Neural progenitor cell (in vitro differentiated cells): ENCODE results near the gene DDAH1. TPM values are rescaled to one million over a fixed set of nuclear protein-coding genes. Genes with fewer than 3 reads are reported as not detected.

Experiments
- DNase-seq: peaks from one replicate; pipeline ENCODE4 v3.0.0-alpha.2; 2016; ENCODE audit warnings: low spot score
- H2AFZ ChIP-seq: fragments of 200-600 bp; sonication (generic); replicated peaks from 2 replicates; pipeline ENCODE4 v1.6.1; 2016; ENCODE audit warnings: antibody characterized with exemption
- H3F3A ChIP-seq: fragments of 200-600 bp; sonication (generic); 2 replicates; pipeline ENCODE4 v1.6.1; 2016; ENCODE audit warnings: antibody characterized with exemption, low read depth
- H3K27ac ChIP-seq: fragments of 200-600 bp; sonication (generic); 2 replicates; pipeline ENCODE4 v1.5.1; 2016; ENCODE audit warnings: mild to moderate bottlenecking
- H3K27me3 ChIP-seq: fragments of 200-600 bp; sonication (generic); 2 replicates; pipeline ENCODE4 v1.6.1; 2016; ENCODE audit warnings: mild to moderate bottlenecking, moderate library complexity
- H3K36me3 ChIP-seq: fragments of 200-600 bp; sonication (generic); 2 replicates; pipeline ENCODE4 v1.5.1; 2016
- H3K4me1 ChIP-seq: fragments of 200-600 bp; sonication (generic); 2 replicates; pipeline ENCODE4 v1.6.1; 2016; ENCODE audit warnings: mixed run types
- H3K4me2 ChIP-seq: fragments of 200-600 bp; sonication (generic); 2 replicates; pipeline ENCODE4 v1.6.1; 2016
- H3K4me3 ChIP-seq: fragments of 200-600 bp; sonication (generic); 2 replicates; pipeline ENCODE4 v1.5.1; 2016
- H3K79me2 ChIP-seq: fragments of 200-600 bp; sonication (generic); 2 replicates; pipeline ENCODE4 v1.6.1; 2016; ENCODE audit warnings: low read depth
- H3K9ac ChIP-seq: fragments of 200-600 bp; sonication (generic); 2 replicates; pipeline ENCODE4 v1.6.1; 2016
- H3K9me3 ChIP-seq: fragments of 200-600 bp; sonication (generic); 2 replicates; pipeline ENCODE4 v1.5.1; 2016; ENCODE audit warnings: low read depth
- H4K20me1 ChIP-seq: fragments of 200-600 bp; sonication (generic); 2 replicates; pipeline ENCODE4 v1.6.1; 2016; ENCODE audit warnings: low read depth
- H3K27ac Mint-ChIP-seq: 3 replicates; pipeline ENCODE4 v1.8.0; 2021; ENCODE audit warnings: mixed read lengths
- H3K27me3 Mint-ChIP-seq: 2 replicates; pipeline ENCODE4 v1.8.0; 2022; ENCODE audit warnings: low read depth, mild to moderate bottlenecking, inconsistent platforms, moderate library complexity, mixed read lengths; ENCODE audit not compliant: insufficient read depth
- H3K36me3 Mint-ChIP-seq: 3 replicates; pipeline ENCODE4 v1.8.0; 2021; ENCODE audit warnings: mixed read lengths
- H3K4me1 Mint-ChIP-seq: 3 replicates; pipeline ENCODE4 v1.8.0; 2021; ENCODE audit warnings: mixed read lengths
- H3K4me3 Mint-ChIP-seq: 3 replicates; pipeline ENCODE4 v1.8.0; 2021; ENCODE audit warnings: mild to moderate bottlenecking, moderate library complexity, mixed read lengths
- H3K9me3 Mint-ChIP-seq: 3 replicates; pipeline ENCODE4 v1.8.0; 2020; ENCODE audit warnings: mixed read lengths
- EZH2 ChIP-seq: fragments of 200-600 bp; sonication (generic); IDR thresholded peaks from 2 replicates; pipeline ENCODE4 v1.6.1; 2017; ENCODE audit warnings: antibody characterized with exemption, mild to moderate bottlenecking, moderate library complexity
- EZH2phosphoT487 ChIP-seq: fragments of 200-600 bp; sonication (generic); IDR thresholded peaks from 2 replicates; pipeline ENCODE4 v1.6.1; 2017; ENCODE audit warnings: antibody characterized with exemption
- total RNA-seq: library from RNA; depleted of rRNA; stranded (reverse); fragments of >200 nt; gene quantifications from 2 replicates; pipeline ENCODE4 v1.2.3, GENCODE V29; 2015; ENCODE audit warnings: low replicate concordance
- TF ChIP-seq, protein P1 (sequence below): fragments of 200-600 bp; sonication (generic); IDR thresholded peaks from 2 replicates; pipeline ENCODE4 v1.5.1; 2017; ENCODE audit warnings: antibody characterized with exemption, mild to moderate bottlenecking

Gene DDAH1
- total RNA-seq, 1 donor from 2014 or later: 23.1 TPM

DNA sequence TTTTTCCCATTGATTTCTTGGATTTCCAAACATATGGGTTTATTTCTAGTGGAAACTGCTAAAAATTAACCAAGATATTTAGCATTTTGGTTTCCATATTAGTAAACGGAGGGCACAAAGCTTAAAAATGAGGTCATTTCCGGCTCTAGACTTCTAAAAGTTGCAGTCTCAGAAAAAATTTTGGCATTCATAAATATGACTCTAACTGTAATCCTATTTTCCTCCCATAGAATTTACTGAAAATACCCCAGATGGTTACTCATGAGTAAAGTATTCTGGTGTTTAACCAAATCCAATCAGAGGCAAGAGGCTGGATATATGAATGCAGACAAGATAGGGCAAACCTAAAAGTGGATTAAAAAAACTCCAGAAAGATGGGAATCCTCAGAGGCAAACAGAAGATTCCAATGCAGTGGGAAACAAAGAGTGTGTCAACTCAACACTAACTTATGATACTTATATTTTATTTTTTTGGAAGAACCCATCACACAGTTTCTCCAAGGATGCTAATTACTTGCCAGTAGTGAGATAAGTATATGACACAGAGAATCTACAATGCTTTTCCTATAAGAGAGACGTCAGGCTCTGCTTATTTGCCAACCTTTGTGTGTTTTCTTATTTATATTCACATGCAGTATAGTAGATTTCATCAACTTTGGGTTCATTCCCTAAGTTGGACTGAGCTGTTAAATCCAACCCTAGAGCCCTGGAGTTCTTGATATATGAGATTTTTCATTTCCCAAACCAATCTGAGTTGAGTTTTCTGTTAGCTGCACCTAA, 98.4 kb downstream of the DDAH1 start:
- H3K27ac Mint-ChIP-seq: no peak overlapping the region
- no peaks in the 10 kb centered on the region for H3F3A ChIP-seq
- no peaks in the 10 kb centered on the region for H3K9me3 Mint-ChIP-seq
- H3K4me2 ChIP-seq: no peak overlapping the region
- H3K27me3 ChIP-seq: no peaks in the 10 kb centered on the region
- H3K27me3 Mint-ChIP-seq: peaks cover 2% of the 10 kb centered on the region
- no peak overlapping the region for H3K4me3 Mint-ChIP-seq
- H2AFZ ChIP-seq: no peak overlapping the region
- peaks cover 2% of the 10 kb centered on the region for H3K36me3 Mint-ChIP-seq
- DNase-seq: no peak
- no peaks in the 10 kb centered on the region for H3K4me1 ChIP-seq
- no peaks in the 10 kb centered on the region for H3K4me1 Mint-ChIP-seq
- H3K79me2 ChIP-seq: no peaks in the 10 kb centered on the region
- no peak overlapping the region for H3K27ac ChIP-seq
- no peaks in the 10 kb centered on the region for H4K20me1 ChIP-seq
- H3K36me3 ChIP-seq: no peaks in the 10 kb centered on the region
- H3K4me3 ChIP-seq: no peak overlapping the region
- H3K9me3 ChIP-seq: no peaks in the 10 kb centered on the region
- no peak overlapping the region for H3K9ac ChIP-seq
- no peak for TF ChIP-seq EZH2
- no peak for TF ChIP-seq EZH2phosphoT487
- TF ChIP-seq, protein P1, sequence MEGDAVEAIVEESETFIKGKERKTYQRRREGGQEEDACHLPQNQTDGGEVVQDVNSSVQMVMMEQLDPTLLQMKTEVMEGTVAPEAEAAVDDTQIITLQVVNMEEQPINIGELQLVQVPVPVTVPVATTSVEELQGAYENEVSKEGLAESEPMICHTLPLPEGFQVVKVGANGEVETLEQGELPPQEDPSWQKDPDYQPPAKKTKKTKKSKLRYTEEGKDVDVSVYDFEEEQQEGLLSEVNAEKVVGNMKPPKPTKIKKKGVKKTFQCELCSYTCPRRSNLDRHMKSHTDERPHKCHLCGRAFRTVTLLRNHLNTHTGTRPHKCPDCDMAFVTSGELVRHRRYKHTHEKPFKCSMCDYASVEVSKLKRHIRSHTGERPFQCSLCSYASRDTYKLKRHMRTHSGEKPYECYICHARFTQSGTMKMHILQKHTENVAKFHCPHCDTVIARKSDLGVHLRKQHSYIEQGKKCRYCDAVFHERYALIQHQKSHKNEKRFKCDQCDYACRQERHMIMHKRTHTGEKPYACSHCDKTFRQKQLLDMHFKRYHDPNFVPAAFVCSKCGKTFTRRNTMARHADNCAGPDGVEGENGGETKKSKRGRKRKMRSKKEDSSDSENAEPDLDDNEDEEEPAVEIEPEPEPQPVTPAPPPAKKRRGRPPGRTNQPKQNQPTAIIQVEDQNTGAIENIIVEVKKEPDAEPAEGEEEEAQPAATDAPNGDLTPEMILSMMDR: no peak

DNA sequence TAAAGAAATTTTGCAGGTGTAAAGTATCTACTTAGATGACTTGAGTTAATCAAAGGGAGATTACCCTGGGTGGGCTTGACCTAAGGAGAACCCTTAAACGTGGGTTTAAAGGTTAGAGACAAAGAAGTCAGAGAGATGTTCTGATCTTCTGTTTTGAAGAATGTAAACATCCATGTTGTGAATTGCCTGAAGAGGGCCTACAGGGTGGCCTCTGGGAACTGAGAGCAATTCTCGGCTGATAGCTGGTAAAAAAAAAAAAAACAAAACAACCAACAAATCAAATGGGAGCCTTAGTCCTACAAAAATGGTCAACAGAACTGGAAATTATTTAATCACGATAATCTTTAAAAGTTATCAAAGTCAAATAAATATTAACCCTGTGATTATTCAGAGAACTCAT, 99.1 kb downstream of the DDAH1 start:
- H3K27ac Mint-ChIP-seq: no peak overlapping the region
- Histone ChIP-seq H3K79me2 (no peaks in the 10 kb centered on the region), H3K4me3 (no peak overlapping the region), H2AFZ (no peak overlapping the region), H3K27me3 (no peaks in the 10 kb centered on the region), H3K36me3 (no peaks in the 10 kb centered on the region), H3K27ac (no peak overlapping the region), H3K9ac (no peak overlapping the region), H3K9me3 (no peaks in the 10 kb centered on the region), H3K4me1 (no peaks in the 10 kb centered on the region), H4K20me1 (no peaks in the 10 kb centered on the region), H3F3A (no peaks in the 10 kb centered on the region), H3K4me2 (no peak overlapping the region)
- TF ChIP-seq EZH2phosphoT487 (no peak), EZH2 (no peak)
- TF ChIP-seq, protein P1: no peak
- peaks cover 2% of the 10 kb centered on the region for H3K4me1 Mint-ChIP-seq
- no peaks in the 10 kb centered on the region for H3K9me3 Mint-ChIP-seq
- H3K27me3 Mint-ChIP-seq: no peaks in the 10 kb centered on the region
- H3K4me3 Mint-ChIP-seq: no peak overlapping the region
- H3K36me3 Mint-ChIP-seq: peaks cover 2% of the 10 kb centered on the region
- DNase-seq: no peak

DNA sequence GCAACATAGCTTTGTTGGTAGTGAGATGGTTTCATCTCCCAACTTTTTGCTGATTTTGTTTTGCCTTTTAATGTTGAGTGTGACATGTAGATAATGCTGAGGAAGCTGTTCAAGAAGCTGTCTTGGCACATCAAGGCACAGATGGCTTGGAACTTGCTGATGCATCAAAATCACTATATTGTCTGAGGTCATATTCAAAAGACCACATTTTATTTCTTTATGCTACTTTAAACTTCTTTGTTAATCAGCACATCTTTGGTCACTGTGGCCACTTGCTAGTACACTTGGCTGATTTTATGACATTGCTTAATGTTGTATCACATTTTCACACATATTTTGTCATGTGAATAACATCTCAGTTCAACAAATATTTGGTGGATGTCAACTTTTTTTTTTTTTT, 101.4 kb downstream of the DDAH1 start:
- H3K36me3 Mint-ChIP-seq: peaks cover 2% of the 10 kb centered on the region
- DNase-seq: no peak
- Histone ChIP-seq H3K4me1 (no peaks in the 10 kb centered on the region), H2AFZ (no peak overlapping the region), H3K4me2 (no peak overlapping the region), H3F3A (no peaks in the 10 kb centered on the region), H3K36me3 (no peaks in the 10 kb centered on the region), H3K79me2 (no peaks in the 10 kb centered on the region), H3K9me3 (no peaks in the 10 kb centered on the region), H3K9ac (no peak overlapping the region), H3K27me3 (no peaks in the 10 kb centered on the region), H3K4me3 (no peak overlapping the region), H4K20me1 (no peaks in the 10 kb centered on the region), H3K27ac (no peak overlapping the region)
- no peak for TF ChIP-seq EZH2
- no peak for TF ChIP-seq EZH2phosphoT487
- TF ChIP-seq, protein P1: no peak
- H3K4me3 Mint-ChIP-seq: no peak overlapping the region
- peaks cover 13% of the 10 kb centered on the region for H3K4me1 Mint-ChIP-seq
- H3K9me3 Mint-ChIP-seq: no peaks in the 10 kb centered on the region
- H3K27me3 Mint-ChIP-seq: no peaks in the 10 kb centered on the region
- no peak overlapping the region for H3K27ac Mint-ChIP-seq
